H54 (cell line): ENCODE measurements around the gene NMUR1.

Experiments
- DNase-seq: peaks from one replicate; pipeline ENCODE4 v3.0.0; 2011; ENCODE audit warnings: low spot score, mixed read lengths; ENCODE audit not compliant: insufficient read length
- FAIRE-seq: peaks from 3 replicates; lab custom pipeline; 2011; peaks lifted over from hg19 to GRCh38; lab: Jason Lieb, UNC
- POLR2A ChIP-seq: IDR thresholded peaks from 2 replicates; pipeline ENCODE4 v1.6.1; 2011; ENCODE audit warnings: low read depth, mild to moderate bottlenecking, low read length

NMUR1 gene

DNA sequence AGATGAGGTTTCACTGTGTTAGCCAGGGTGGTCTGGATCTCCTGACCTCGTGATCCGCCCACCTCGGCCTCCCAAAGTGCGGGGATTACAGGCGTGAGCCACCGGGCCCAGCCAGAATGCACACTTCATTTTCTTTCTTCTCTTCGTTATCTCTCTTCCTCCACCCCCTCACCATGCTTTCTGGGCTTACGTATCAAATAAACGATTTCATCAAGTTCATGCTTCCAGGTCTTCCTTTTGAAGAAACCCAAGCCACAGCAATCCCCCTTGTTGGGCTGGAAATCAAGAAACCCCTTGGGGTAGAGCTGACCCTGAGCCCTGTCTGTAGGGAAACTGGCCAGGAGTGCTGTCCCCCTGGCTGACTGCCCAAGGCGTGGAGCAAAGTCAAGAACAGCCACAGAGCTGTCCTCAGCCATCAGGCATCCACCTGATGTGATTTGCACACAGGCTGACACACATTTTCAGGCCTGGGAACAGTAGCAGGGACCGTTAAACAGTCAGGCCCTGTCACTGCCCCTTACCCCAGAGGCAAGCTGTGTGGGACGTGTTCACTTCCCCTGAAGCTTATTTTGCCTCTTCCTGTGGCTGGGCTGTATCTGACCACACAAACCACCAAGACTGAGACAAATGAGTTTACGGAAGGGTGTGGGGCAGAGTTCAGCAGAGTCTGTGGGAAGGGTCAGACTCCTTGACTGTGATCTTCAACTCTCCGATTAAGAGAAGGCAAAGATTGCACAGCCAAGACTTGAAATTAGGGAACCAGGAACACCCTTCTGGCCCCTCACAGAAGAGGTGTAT lies 15.1 kb upstream of the NMUR1 start:
- DNase-seq (peak; percentile 52), FAIRE-seq (peak; percentile 91)
- TF ChIP-seq POLR2A, result no peak

- no peak for TF ChIP-seq POLR2A
- DNase-seq (no peak), FAIRE-seq (no peak)
These were observed 11.9 kb upstream of the NMUR1 start for GRCh38 chr2:231542136-231542535.

DNA sequence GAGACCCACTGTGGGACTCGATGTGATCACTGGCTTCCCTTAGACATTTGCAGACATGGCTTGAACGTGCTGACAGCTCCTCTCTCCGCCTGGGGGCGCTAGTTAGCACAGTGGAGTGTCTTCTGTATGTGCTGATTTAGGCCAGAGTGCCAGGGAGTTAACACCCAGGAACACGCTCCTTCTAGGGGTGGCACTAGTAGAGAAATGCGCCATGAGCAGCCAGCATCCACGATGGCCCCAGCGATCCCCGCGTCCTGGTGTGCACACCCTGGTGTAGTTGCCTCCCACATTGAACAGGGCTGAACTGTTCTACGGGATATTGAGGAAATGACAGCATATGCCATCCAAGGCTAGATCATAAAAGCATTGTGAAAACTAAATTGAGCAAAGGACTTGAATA lies 11.4 kb upstream of the NMUR1 start:
- FAIRE-seq, result no peak
- no peak for TF ChIP-seq POLR2A
- DNase-seq, result peak; percentile 36

DNA sequence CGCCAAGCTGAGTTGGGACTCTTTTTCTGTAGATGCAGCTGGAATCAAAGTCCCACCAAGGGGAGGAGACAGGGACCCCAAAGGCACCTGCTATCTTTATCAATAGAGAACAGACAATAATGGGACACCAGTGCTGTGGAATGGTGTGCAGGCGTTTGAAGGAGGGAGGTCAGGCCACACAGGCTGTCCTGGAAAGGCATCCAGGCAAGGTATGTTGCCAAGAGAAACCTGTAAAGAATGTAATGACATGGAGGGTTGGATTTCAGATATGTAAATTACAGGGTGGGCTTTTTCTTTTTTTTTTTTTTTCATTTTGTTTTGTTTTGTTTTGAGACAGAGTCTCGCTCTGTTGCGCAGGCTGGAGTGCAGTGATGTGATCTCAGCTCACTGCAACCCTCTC lies 9.7 kb upstream of the NMUR1 start:
- no peak for FAIRE-seq
- no peak for TF ChIP-seq POLR2A

GRCh38 chr2:231535961-231536360 lies 5.7 kb upstream of the NMUR1 start:
- no peak for DNase-seq
- TF ChIP-seq POLR2A, result no peak
- no peak for FAIRE-seq

More for the DNA sequence above, 9.7 kb upstream of the NMUR1 start:
- DNase-seq, result no peak

DNA sequence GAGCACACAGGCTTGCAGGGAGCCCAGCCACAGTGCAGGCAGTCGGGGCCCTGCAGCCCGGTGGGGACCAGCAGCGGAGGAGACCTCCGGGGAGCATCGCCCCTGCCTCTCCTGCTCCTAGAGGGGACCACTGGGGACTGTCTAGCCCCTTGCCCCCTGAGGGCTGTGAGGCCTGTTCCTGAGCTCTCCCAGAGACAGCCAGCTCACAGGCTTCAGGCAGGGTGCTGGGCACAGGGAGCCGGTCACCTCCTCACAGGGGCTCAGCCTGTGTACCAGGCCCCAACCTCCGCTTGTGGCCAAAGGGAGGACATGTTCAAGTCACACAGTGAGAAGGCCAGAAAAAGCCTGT lies 3.5 kb upstream of the NMUR1 start:
- no peak for DNase-seq
- no peak for FAIRE-seq
- TF ChIP-seq POLR2A, result no peak

DNA sequence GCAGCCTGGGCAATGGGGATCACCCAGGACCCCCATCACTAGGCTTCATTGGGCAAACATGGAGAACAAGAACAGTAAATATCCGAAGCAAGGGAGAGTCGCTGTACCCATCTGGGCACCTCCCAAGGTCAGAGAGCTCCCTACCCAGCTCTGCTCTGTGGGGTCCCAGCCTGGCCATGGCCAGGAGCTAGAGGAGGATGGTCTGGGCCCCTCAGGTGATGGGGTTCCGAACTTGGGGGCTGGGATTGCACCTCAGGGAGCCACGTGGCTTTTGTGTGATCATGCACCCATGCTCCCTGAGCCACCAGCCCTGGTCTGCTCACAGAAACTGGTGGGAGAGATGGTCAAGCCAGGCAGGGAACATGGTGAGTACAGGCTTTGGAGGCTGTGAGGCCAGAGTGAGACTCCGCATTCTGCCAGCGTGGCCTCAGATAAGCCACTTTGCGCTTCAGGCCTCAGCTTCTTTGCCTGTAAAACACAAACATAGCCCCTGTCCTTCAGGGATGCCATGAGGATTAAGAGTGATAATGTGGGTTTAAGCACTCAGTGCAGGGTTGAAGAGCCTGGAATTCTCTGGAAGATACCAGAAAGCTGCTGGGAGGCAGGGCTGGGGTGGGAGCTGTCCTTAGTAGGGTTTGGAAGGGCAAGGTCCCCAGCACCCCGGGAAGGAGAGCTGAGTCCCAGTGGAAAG lies 3.0 kb upstream of the NMUR1 start:
- TF ChIP-seq POLR2A, result no peak
- DNase-seq (no peak), FAIRE-seq (no peak)

- no peak for DNase-seq
- FAIRE-seq, result no peak
- TF ChIP-seq POLR2A, result no peak
These were observed 2.5 kb upstream of the NMUR1 start for GRCh38 chr2:231532756-231533035.

DNA sequence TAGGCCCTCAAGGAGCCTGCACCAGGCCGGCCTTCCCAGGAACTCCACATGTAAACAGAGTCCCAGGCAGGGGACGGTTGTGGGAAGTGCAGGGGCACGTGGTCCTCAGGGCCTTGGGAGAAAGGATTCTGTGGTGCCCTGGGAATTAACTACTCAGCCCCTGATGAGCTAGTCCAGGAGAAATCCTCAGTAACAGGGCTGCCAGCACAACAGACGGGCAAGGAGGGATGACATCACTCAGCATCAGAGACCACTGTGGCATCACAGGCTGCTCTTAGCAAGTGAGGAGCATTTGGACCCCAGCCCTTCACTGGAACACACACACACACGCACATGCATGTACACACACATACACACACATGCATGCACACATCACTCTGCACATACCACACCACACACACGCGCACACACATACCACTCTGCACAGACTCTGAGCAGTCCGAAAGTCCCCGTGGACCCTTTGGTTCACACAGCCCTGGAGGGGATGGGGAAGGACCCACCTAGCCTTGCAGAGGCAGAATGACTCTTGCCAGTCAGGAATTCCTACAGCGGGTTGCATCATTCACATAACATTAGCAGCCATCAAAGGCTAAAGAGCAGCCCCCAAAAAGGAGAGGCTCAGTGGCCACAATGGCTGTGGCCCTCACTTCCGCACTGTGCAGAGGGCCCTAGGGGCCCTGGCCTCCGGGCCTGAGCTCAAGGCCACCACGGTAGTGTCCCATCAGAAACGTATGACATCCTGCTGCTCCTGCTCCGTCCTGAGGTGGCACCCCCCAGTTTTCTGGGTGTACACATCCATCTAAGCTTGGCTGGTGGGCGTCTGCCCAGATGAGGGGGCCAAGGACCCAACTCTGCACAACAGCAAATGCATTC lies 1.9 kb upstream of the NMUR1 start:
- no peak for TF ChIP-seq POLR2A
- FAIRE-seq (no peak), DNase-seq (no peak)

GRCh38 chr2:231531466-231531865 lies 1.2 kb upstream of the NMUR1 start:
- no peak for FAIRE-seq
- no peak for TF ChIP-seq POLR2A
- DNase-seq, result no peak

GRCh38 chr2:231528636-231529030 lies 1.6 kb downstream of the NMUR1 start:
- TF ChIP-seq POLR2A, result no peak
- FAIRE-seq, result no peak
- DNase-seq, result no peak

DNA sequence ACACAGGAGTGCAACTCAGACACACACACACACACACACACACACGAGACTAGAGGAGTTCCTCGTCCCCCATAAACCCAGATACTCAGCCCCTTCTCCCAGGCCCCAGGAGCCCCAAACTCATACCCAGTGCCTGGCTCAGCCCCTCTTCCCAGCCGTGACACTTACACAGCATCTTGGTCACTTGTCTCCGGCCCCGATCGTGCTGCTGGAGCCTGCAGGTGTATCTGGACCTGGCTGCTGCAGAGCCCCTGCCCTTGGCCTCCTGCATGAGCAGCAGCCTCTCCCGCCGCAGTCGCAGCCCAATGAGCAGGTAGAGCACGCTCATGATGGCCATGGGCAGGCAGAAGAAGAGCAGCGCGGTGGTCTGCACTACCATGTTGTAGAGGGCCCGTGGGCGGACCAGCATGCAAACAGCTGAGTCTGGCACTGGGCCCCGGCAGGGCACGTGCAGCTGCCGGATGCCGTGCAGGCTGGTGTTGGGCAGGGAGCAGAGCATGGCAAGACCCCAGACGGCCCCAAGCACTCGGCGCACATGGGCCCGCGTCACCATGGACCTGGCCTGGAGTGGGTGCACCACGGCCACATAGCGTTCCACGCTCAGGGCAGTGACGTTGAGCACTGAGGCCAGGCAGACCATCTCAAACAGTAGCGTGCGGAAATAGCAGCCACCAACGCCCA lies 2.1 kb downstream of the NMUR1 start:
- FAIRE-seq, result no peak
- no peak for DNase-seq
- no peak for TF ChIP-seq POLR2A

GRCh38 chr2:231527091-231527395 lies 3.2 kb downstream of the NMUR1 start:
- no peak for FAIRE-seq
- no peak for TF ChIP-seq POLR2A
- no peak for DNase-seq
